Measurements from ENCODE around the gene ZNRF4.

ZNRF4 gene

DNA sequence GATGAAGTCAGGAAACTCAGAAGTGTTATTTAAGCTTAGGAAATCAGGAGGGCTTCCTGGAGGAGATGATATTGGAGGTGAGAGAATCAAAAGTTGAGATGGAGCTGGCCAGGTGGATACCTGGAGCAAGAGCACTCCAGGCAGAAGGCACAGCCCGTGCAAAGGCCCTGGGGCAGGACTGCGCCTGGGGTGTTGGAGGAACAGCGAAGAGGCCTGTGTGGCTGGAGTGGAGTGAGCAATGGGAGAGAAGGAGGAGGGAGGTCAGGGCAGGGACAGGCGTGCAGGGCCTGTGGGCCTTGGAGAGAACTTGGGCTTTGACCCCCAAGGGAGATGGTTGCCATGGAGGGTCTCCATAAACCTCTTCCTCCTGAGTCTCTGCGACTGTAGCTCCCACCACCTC lies 42.1 kb downstream of the ZNRF4 start:
- H3K27ac Mint-ChIP-seq: no peak overlapping the region
- peaks cover 4% of the 10 kb centered on the region for H3K36me3 Mint-ChIP-seq (ENCODE audit: low read depth)
- H3K9me3 Mint-ChIP-seq: peaks cover 16% of the 10 kb centered on the region
- H3K4me3 Mint-ChIP-seq: no peak overlapping the region
- no peaks in the 10 kb centered on the region for H3K4me1 Mint-ChIP-seq (ENCODE audit: low read depth)
- H3K27me3 Mint-ChIP-seq: peaks cover 40% of the 10 kb centered on the region

DNA sequence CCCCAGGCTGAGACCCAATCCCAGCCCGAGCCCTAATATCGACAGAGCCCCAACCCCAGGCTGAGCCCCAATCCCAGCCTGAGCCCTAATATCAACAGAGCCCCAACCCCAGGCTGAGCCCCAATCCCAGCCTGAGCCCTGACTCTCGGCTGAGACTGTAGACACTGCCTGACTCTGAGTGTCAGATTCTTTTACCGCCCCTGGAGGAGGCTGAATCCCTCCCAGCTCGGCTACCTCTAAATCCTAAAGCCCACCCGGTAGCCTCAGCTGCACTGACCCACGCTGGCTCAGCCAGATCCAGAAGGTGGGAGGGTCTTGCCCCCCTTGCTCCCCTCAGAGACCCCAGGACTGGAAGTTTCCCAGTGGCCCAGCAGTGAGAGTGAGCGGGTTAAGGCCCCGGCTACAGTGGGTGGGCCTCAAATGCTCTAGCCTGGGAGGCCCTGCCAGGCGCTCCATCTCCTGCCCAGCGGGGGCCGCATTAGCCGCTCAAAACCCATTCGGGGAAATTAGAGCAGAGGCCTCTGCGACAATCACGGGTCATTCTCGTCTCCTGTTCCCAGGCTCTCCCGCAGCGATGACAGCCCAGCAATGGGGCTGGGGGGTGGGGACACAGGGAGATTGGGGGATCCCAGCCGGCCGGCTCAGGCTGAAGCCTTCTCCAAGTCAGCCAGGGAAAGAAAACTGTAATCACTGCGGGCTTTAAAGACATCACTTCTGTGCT lies 43.8 kb downstream of the ZNRF4 start:
- Mint-ChIP-seq H3K4me1 (ENCODE audit: low read depth) (no peaks in the 10 kb centered on the region), H3K36me3 (ENCODE audit: low read depth) (peaks cover 8% of the 10 kb centered on the region), H3K27me3 (peaks cover 35% of the 10 kb centered on the region), H3K27ac (no peak overlapping the region), H3K4me3 (no peak overlapping the region), H3K9me3 (peaks cover 25% of the 10 kb centered on the region)

DNA sequence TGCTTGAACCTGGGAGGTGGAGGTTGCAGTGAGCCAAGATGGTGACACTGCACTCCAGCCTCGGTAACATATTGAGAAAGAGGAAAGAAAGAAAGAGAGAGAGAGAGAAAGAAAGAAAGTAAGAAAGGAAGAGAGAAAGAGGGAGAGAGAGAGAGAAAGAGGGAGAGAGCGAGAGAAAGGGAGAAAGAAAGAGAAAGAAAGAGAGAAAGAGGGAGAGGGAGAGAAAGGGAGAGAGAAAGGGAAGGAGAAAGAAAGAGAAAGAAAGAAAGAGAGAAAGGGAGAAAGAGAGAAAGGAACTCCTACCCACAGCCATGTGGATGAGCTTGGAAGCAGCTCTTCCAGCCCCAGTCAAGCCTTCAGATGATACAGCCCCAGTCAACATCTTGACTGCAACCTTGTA lies 46.7 kb downstream of the ZNRF4 start:
- H3K27ac Mint-ChIP-seq: no peak overlapping the region
- H3K36me3 Mint-ChIP-seq (ENCODE audit: low read depth): peaks cover 8% of the 10 kb centered on the region
- no peaks in the 10 kb centered on the region for H3K4me1 Mint-ChIP-seq (ENCODE audit: low read depth)
- no peak overlapping the region for H3K4me3 Mint-ChIP-seq
- H3K9me3 Mint-ChIP-seq: peaks cover 34% of the 10 kb centered on the region
- peaks cover 19% of the 10 kb centered on the region for H3K27me3 Mint-ChIP-seq

GRCh38 chr19:5503598-5503997 lies 48.4 kb downstream of the ZNRF4 start:
- Mint-ChIP-seq H3K27me3 (peaks cover 8% of the 10 kb centered on the region), H3K9me3 (peaks cover 34% of the 10 kb centered on the region), H3K4me1 (ENCODE audit: low read depth) (no peaks in the 10 kb centered on the region), H3K36me3 (ENCODE audit: low read depth) (peaks cover 8% of the 10 kb centered on the region), H3K4me3 (no peak overlapping the region), H3K27ac (no peak overlapping the region)

DNA sequence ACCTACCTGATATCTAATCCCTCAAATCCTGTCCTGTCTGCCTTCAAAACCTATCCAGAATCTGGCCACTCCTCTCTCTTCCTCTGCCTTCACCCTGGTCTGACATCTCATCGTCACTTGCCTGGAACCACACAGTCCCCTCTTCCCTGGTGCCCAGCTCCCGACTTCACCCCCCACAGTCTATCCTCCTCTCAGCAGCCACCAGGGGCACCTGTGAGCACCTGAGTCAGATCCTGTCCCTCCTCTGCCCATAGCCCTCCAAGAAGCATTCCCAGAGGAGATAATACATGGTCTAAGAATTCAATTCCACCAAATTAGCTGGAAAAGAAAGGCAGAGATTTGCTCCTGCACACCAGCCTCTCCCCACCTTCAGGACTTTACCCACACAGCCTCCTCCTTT lies 48.9 kb downstream of the ZNRF4 start:
- Mint-ChIP-seq H3K27ac (no peak overlapping the region), H3K9me3 (peaks cover 34% of the 10 kb centered on the region), H3K36me3 (ENCODE audit: low read depth) (peaks cover 8% of the 10 kb centered on the region), H3K4me1 (ENCODE audit: low read depth) (no peaks in the 10 kb centered on the region), H3K27me3 (peaks cover 8% of the 10 kb centered on the region), H3K4me3 (no peak overlapping the region)

All from stimulated activated naive CD8-positive, alpha-beta T cell treated with anti-CD3 and anti-CD28 coated beads, Interleukin-15, Interleukin-2, amounts not matched to agents 100 ng/mL and 50 ng/mL, for 24 hours (primary cell).